Hippocampal formation (tissue), 2 donors: ENCODE results near the gene DDB1.

Experiments
- DNase-seq, 2 donors: peaks; one replicate each; lab custom pipeline; 2025; lab: John Stamatoyannopoulos, UW

DDB1 gene

GRCh38 chr11:61332797-61333549, at the start of gene DDB1, which contains the start of gene TKFC:
Gene DDB1 (minus strand): TSS chr11:61333105. CDS start chr11:61332968, 137 bp downstream.
Gene TKFC (plus strand): TSS chr11:61333228. CDS start chr11:61334729, 1,501 bp downstream.
- DNase-seq, result peak; percentile 86 to 90

GRCh38 chr11:61380884-61381283, 48.0 kb upstream of the DDB1 start:
- no peak for DNase-seq

DNA sequence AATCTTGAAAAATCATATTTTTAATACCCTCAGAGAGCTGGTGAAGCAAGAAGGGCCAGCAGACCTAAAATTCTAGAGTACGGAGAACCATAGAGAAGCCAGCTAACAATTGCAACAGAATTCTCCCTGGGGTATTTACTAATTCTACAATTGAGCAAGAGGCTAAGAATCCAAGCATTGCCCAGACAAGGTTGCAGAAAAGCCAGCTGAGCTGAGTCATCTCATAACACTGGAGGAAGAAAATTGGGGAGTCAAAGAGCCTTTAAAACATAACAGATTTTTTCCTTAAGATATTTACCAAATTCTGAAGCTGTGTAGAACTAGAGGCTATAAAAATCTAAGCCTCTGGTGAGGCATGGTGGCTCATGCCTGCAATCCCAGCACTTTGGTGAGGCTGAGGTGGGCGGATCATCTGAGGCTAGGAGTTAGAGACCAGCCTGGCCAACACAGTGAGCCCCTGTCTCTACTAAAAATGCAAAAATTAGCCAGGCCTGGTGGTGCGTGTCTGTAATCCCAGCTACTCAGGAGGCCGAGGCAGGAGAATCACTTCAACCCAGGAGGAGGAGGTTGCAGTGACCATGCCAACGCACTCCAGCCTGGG, 45.9 kb upstream of the DDB1 start:
- no peak for DNase-seq

GRCh38 chr11:61377461-61378160, 44.7 kb upstream of the DDB1 start:
- no peak for DNase-seq

- DNase-seq, result no peak
These were observed 42.8 kb upstream of the DDB1 start for GRCh38 chr11:61375761-61376108.

DNA sequence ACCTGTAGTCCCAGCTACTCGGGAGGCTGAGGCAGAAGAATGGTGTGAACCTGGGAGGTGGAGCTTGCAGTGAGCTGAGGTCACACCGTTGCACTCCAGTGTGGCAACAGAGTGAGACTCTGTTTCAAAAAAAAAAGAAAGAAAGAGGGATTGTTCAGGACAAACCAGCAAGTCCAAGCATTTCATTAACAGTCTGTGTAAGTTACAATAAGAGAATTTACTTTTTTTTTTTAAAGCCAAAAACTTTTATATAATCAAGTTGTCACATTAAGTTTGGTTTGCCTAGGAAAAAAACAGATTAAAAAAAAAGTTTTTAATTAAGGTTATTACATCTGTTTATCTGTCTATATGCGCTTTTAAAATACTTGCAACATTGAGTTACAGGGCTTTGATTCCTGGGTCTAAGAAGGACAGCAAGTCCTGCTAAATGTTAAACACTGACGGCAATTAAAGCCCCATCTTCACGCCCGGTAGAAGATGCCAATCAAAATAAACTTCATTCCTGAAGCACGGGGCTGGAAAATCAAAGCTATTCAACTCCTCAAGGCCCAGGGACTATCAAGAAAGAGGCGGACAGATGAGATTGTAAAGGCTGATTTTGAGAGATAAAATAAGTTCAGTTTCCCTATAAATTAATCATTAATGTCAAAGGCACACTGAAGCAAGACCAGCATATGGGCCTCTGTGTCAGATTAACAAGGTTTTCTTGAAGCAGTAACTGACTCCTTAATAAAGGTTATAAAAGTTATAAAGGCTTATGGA, 39.9 kb upstream of the DDB1 start:
- DNase-seq, result no peak

DNA sequence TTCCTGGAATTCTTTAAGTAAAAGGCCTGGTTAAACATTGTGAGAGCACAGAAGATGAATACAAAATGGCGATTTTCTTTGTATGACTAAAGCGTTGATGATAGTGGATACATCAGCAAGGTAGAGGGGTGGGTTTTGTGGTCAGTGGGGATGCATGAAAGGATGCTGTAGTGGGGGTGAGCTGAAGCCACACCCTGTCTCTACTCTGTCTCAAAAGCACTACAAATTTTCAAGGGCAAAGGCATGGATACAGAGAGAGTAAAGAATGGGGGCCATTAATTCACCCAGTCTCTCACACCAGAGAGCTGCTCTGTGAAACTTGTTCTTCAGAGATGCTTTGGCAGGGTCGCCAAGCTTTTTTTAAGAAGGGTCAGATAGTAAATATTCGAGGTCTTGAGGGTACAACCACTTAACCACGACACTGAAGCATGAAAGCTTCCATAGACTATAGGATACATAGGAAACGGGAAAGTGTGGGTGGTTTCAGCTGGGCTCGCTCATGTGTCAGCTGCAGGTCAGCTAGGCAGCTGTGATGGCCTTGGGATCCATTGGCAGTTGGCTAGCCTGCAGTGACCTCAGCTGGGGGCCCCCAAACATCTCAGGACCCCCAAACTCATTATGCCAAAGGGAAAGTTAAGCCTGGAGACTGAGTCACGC, 37.6 kb upstream of the DDB1 start:
- no peak for DNase-seq

- no peak for DNase-seq
These were observed 36.8 kb upstream of the DDB1 start for GRCh38 chr11:61369372-61370348.

DNA sequence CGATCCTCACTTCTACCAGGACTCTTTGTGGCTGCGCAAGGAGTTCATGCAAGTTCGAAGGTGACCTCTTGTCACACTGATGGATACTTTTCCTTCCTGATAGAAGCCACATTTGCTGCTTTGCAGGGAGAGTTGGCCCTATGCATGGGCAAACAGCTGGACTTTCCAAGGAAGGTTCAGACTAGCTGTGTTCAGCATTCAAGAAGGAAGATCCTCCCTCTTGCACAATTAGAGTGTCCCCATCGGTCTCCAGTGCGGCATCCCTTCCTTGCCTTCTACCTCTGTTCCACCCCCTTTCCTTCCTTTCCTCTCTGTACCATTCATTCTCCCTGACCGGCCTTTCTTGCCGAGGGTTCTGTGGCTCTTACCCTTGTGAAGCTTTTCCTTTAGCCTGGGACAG, 35.7 kb upstream of the DDB1 start:
- no peak for DNase-seq

- DNase-seq, result no peak
These were observed 34.5 kb upstream of the DDB1 start for GRCh38 chr11:61367406-61367805.

GRCh38 chr11:61364012-61364675, 31.2 kb upstream of the DDB1 start:
- DNase-seq, result no peak

GRCh38 chr11:61362542-61362875, 29.6 kb upstream of the DDB1 start:
- no peak for DNase-seq

GRCh38 chr11:61361741-61362541, 29.0 kb upstream of the DDB1 start, which contains the start of the genes CYB561A3 and TMEM138:
Gene CYB561A3 (minus strand): TSS chr11:61361882. CDS start chr11:61356713, 5,169 bp downstream.
Gene TMEM138 (plus strand): TSS chr11:61362374. CDS start chr11:61364391, 2,017 bp downstream.
- peak; percentile 91 to 95 for DNase-seq

- DNase-seq, result no peak
These were observed 28.4 kb upstream of the DDB1 start for GRCh38 chr11:61361237-61361740.

- no peak for DNase-seq
These were observed 26.6 kb upstream of the DDB1 start for GRCh38 chr11:61359516-61359915.

GRCh38 chr11:61358566-61358965, 25.7 kb upstream of the DDB1 start:
- no peak for DNase-seq

GRCh38 chr11:61357894-61358239, 25.0 kb upstream of the DDB1 start:
- DNase-seq, result no peak

- no peak for DNase-seq
These were observed 24.5 kb upstream of the DDB1 start for GRCh38 chr11:61357233-61357893.
